ENCODE data around the gene PCDHA3. TPM values are rescaled to one million over a fixed set of nuclear protein-coding genes. Genes with fewer than 3 reads are reported as not detected.
A peak's percentile ranks its signal among the peaks of the same experiment; 100 is the strongest.
"Not testable (repeated sequence)": the region's sequence is repeated elsewhere in the genome, so short reads cannot be mapped to it uniquely, and the experiment has no call there.

The PCDHA3 gene
- total and polyA plus RNA-seq, 2 of the 13 experiments (the other 11 are each of a cell fraction or from before 2014, with no cell fraction given) = not detected

DNA sequence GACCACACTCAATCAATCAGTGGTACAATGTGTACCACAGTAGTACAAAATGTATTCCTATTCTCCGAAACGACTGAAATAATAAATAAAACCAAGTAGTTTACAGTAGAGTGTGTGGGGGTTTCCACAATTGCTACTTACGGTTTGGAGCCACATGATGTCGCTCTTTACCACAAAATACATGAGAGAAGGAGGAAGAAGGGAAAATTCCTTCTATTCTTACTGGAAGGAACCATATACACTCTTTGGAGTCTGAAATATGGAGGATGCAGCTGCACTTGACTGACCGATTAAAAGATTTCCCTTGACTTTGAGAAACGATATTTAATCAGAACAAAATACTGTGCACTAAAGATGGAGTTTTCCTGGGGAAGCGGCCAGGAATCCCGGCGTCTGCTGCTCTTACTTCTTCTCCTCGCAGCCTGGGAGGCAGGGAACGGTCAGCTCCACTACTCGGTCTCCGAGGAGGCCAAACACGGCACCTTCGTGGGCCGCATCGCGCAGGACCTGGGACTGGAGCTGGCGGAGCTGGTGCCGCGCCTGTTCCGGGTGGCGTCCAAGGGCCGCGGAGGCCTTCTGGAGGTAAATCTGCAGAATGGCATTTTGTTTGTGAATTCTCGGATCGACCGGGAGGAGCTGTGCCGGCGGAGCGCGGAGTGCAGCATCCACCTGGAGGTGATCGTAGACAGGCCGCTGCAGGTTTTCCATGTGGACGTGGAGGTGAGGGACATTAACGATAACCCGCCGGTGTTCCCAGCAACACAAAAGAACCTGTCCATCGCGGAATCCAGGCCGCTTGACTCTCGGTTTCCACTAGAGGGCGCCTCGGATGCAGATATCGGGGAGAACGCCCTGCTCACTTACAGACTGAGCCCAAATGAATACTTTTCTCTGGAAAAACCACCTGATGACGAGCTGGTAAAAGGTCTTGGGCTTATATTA, 6.2 kb downstream of the PCDHA3 start, which contains the start of gene PCDHA4 (continued):
- TF ChIP-seq, protein P1, sequence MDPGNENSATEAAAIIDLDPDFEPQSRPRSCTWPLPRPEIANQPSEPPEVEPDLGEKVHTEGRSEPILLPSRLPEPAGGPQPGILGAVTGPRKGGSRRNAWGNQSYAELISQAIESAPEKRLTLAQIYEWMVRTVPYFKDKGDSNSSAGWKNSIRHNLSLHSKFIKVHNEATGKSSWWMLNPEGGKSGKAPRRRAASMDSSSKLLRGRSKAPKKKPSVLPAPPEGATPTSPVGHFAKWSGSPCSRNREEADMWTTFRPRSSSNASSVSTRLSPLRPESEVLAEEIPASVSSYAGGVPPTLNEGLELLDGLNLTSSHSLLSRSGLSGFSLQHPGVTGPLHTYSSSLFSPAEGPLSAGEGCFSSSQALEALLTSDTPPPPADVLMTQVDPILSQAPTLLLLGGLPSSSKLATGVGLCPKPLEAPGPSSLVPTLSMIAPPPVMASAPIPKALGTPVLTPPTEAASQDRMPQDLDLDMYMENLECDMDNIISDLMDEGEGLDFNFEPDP (CRISPR knock-in tag; conservative IDR thresholded peaks at IDR 0.05) = no peak
- TF ChIP-seq JUND (CRISPR knock-in tag; IDR thresholded peaks at IDR 0.05) = no peak
- TF ChIP-seq, protein P2, sequence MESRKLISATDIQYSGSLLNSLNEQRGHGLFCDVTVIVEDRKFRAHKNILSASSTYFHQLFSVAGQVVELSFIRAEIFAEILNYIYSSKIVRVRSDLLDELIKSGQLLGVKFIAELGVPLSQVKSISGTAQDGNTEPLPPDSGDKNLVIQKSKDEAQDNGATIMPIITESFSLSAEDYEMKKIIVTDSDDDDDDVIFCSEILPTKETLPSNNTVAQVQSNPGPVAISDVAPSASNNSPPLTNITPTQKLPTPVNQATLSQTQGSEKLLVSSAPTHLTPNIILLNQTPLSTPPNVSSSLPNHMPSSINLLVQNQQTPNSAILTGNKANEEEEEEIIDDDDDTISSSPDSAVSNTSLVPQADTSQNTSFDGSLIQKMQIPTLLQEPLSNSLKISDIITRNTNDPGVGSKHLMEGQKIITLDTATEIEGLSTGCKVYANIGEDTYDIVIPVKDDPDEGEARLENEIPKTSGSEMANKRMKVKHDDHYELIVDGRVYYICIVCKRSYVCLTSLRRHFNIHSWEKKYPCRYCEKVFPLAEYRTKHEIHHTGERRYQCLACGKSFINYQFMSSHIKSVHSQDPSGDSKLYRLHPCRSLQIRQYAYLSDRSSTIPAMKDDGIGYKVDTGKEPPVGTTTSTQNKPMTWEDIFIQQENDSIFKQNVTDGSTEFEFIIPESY (CRISPR knock-in tag; IDR thresholded peaks at IDR 0.05) = peak; percentile 68; the same call in 1 of the 2 replicates

DNA sequence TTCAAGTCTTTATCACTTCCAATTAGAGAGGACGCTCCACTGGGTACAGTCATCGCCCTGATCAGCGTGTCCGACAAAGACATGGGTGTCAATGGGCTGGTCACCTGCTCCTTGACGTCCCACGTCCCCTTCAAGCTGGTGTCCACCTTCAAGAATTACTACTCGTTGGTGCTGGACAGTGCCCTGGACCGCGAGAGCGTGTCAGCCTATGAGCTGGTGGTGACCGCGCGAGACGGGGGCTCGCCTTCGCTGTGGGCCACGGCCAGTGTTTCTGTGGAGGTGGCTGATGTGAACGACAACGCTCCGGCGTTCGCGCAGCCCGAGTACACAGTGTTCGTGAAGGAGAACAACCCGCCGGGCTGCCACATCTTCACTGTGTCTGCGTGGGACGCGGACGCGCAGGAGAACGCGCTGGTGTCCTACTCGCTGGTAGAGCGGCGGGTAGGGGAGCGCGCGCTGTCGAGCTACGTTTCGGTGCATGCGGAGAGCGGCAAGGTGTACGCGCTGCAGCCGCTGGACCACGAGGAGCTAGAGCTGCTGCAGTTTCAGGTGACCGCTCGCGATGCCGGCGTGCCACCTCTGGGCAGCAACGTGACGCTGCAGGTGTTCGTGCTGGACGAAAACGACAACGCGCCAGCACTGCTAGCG, 7.5 kb downstream of the PCDHA3 start:
- intact Hi-C loops (cut with micrococcal nuclease; ENCODE audit: unreplicated experiment); H3K27me3 ChIP-seq (ENCODE audit: control insufficient read depth in 1 of 2, insufficient read depth in 2 of 2, low read length in 2 of 2); FAIRE-seq; H3K79me2 ChIP-seq (ENCODE audit: insufficient read depth, low read length); POLR2A ChIA-PET; H3K27ac ChIP-seq (ENCODE audit: extremely low read length, insufficient read depth, low read length); CTCF ChIA-PET (ENCODE audit: low intra/inter-chr PET ratio, low total read pairs); ATAC-seq; H3K4me1 ChIP-seq (ENCODE audit: insufficient read depth, low read length); H3K4me3 ChIP-seq (replicated peaks in 1 of 3; ENCODE audit: insufficient read depth in 1 of 3, low read depth in 2 of 3, low read length in 3 of 3); H2AFZ ChIP-seq (ENCODE audit: low read length); in situ Hi-C loops (cut with HindIII; ENCODE audit: extremely low pct_ligation_motif_present, low pct_unique_long_range_greater_than_20kb); BruUV-seq (replicated peaks); H3K4me2 ChIP-seq (ENCODE audit: low read depth, low read length); DNase-seq (ENCODE audit: low spot score); H3K36me3 ChIP-seq (replicated peaks in 1 of 2; ENCODE audit: control insufficient read depth in 1 of 2, insufficient read depth in 2 of 2, low read length in 2 of 2); H4K20me1 ChIP-seq (ENCODE audit: insufficient read depth, low read length); H3K9ac ChIP-seq (ENCODE audit: insufficient read depth, low read depth, low read length): not testable (repeated sequence)
- 89% methylated on average over 62 of the region's 62 CpGs for WGBS (ENCODE audit: low lambda C conversion rate)
- peaks cover 12% of the 10 kb centered on the region; the same call in 1 of the 2 replicates for H3K9me3 ChIP-seq (ENCODE audit: low read length)
